Astrocyte of the spinal cord (primary cell): ENCODE data around the gene HNF1B.

Source experiments
- DNase-seq: peaks from one replicate; pipeline ENCODE4 v3.0.0; 2011; ENCODE audit warnings: low read depth, low spot score
- H3K4me3 ChIP-seq: 2 replicates; pipeline ENCODE4 v1.5.1; 2011; ENCODE audit warnings: low read depth, mild to moderate bottlenecking, low read length, moderate library complexity
- in situ Hi-C: cut with HindIII; loops from 2 replicates; pipeline ENCODE4 v1.10.0; 2017; ENCODE audit warnings: low sequenced_read_pairs
- TF ChIP-seq, protein P1 (sequence below): IDR thresholded peaks from 2 replicates; pipeline ENCODE4 v1.5.1; 2012; ENCODE audit warnings: low read depth, mild to moderate bottlenecking, low read length, inconsistent platforms

Gene HNF1B

GRCh38 chr17:37772982-37773381, 28.1 kb upstream of the HNF1B start:
- TF ChIP-seq, protein P1, sequence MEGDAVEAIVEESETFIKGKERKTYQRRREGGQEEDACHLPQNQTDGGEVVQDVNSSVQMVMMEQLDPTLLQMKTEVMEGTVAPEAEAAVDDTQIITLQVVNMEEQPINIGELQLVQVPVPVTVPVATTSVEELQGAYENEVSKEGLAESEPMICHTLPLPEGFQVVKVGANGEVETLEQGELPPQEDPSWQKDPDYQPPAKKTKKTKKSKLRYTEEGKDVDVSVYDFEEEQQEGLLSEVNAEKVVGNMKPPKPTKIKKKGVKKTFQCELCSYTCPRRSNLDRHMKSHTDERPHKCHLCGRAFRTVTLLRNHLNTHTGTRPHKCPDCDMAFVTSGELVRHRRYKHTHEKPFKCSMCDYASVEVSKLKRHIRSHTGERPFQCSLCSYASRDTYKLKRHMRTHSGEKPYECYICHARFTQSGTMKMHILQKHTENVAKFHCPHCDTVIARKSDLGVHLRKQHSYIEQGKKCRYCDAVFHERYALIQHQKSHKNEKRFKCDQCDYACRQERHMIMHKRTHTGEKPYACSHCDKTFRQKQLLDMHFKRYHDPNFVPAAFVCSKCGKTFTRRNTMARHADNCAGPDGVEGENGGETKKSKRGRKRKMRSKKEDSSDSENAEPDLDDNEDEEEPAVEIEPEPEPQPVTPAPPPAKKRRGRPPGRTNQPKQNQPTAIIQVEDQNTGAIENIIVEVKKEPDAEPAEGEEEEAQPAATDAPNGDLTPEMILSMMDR = no peak
- in situ Hi-C loops = no loop called here
- H3K4me3 ChIP-seq = no peak overlapping the region
- DNase-seq = no peak

GRCh38 chr17:37770631-37771518, 26.0 kb upstream of the HNF1B start:
- in situ Hi-C loops = no loop called here
- H3K4me3 ChIP-seq = no peak overlapping the region
- TF ChIP-seq, protein P1 = peak; percentile 90
- DNase-seq = peak; percentile 68

DNA sequence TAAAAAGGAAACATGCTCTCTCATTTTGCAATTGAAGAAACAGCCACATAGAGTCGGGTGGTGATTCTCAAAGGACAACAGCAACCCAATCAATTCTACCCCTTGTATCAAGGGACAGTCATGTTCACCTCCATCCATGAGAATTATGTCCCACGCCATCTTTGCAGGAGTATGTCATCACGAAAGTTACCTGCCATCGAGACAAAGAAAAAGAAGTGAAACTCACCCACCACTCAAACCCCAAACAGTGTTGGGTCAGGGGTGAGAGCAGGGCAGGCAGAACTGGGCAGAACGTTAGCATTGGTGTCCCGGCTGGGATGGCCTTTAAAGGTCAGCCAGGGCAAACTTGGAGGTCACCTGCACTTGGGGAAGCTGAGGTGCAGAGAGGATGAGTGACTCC, 24.2 kb upstream of the HNF1B start:
- in situ Hi-C loops = no loop called here
- H3K4me3 ChIP-seq = no peak overlapping the region
- TF ChIP-seq, protein P1 = no peak

GRCh38 chr17:37768438-37768837, 23.6 kb upstream of the HNF1B start:
- in situ Hi-C loops = no loop called here

More for the DNA sequence above, 24.2 kb upstream of the HNF1B start:
- DNase-seq = no peak

DNA sequence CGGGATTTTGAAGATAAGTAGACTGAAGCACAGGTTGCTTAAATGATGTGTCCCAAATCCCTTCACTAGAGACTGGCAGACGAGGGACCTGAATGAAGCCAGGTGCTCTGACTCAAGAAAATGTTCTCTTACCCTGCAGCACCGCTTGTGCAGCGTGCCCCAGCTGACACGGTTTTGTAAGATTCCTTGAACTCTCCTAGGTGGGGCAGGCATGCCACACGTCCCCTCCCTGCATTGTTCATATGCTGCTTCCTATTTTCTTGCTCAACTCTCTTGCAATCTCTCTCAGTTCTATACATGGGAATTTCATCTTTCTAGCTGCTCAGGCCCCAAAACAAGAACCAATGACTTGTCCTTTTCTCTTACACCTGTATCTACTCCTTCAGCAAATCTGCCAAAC, 22.1 kb upstream of the HNF1B start:
- no peak overlapping the region for H3K4me3 ChIP-seq
- in situ Hi-C loops = no loop called here
- no peak for DNase-seq
- TF ChIP-seq, protein P1 = no peak

More at GRCh38 chr17:37768438-37768837, 23.6 kb upstream of the HNF1B start:
- TF ChIP-seq, protein P1 = no peak
- H3K4me3 ChIP-seq = no peak overlapping the region
- DNase-seq = no peak

GRCh38 chr17:37764383-37764782, 19.5 kb upstream of the HNF1B start:
- H3K4me3 ChIP-seq = no peak overlapping the region
- in situ Hi-C loops = no loop called here
- no peak for DNase-seq
- TF ChIP-seq, protein P1 = no peak
